ENCODE data around the gene PARG. TPM values are rescaled to one million over a fixed set of nuclear protein-coding genes. Genes with fewer than 3 reads are reported as not detected.

The PARG gene
- total RNA-seq, 1 experiment from 2014 or later = 42.4 TPM

DNA sequence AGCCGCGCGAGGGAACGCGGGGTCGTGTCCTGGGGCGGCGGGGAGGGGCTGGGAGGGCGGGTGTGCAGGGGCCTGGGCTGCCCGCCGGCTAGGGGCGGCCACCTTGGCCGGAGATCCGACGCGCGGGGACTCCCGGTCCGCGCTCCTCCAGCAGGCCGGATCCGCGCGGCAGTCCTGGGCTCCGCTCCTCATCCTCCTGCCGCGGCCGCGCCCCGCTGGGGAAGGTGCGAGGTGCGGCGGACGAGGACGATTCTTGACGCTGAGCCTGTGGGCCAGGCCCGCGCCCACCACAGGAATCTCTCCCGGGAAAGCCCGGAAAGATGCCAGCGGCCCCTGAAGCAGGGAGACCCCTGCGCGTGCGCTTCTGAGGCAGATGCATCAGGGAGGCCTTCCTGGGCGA, 173.1 kb downstream of the PARG start:
- no peak for TF ChIP-seq EZH2 (IDR thresholded peaks at IDR 0.05; ENCODE audit: borderline replicate concordance, low read depth, low read length, poor library complexity, severe bottlenecking)
- TF ChIP-seq CTCF (conservative IDR thresholded peaks at IDR 0.05; ENCODE audit: low read depth, low read length) = no peak
- no peaks in the 10 kb centered on the region for H3K36me3 ChIP-seq (ENCODE audit: insufficient read depth, low read length, poor library complexity, severe bottlenecking)
- H3K4me3 ChIP-seq (ENCODE audit: low read depth, low read length, poor library complexity, severe bottlenecking) = no peak overlapping the region
- DNase-seq (ENCODE audit: low spot score) = no peak
- no TSS peak for BruUV-seq (replicated peaks)
- CTCF ChIA-PET = no interaction called here
- H3K27ac ChIP-seq (ENCODE audit: low read depth, low read length, poor library complexity, severe bottlenecking) = no peak overlapping the region
- H3K27me3 ChIP-seq (replicated peaks; ENCODE audit: insufficient read depth, low read depth, low read length, poor library complexity) = peaks cover 37% of the 10 kb centered on the region
- POLR2A ChIA-PET (ENCODE audit: low non-redundant PET) = no interaction called here
- H3K4me1 ChIP-seq (ENCODE audit: insufficient read depth, low read length, poor library complexity, severe bottlenecking) = no peaks in the 10 kb centered on the region
- no peaks in the 10 kb centered on the region for H3K9me3 ChIP-seq (ENCODE audit: low read depth, low read length, poor library complexity, severe bottlenecking)
- intact Hi-C loops (cut with micrococcal nuclease; ENCODE audit: unreplicated experiment) = no loop called here

DNA sequence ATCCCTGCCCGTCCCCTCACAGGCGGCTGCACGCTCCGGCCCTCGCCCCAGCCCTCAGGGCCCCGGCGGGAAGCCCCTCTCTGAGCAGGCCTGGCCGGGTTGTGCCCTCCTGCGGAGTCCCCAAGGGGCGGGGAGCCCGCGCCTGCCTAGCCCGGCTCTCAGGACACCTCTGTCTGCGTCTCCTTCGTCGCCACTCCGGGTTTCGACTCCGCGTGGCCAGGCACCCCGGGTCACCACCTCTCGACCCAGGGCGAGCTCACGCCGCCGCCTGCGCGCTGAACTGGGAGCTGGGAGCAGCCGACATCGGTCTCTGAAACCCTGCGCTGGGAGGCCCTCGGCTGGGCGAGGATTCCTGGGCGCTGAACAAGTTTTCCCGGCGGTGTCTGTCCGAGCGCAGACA, 173.5 kb downstream of the PARG start:
- no peak for TF ChIP-seq EZH2 (IDR thresholded peaks at IDR 0.05; ENCODE audit: borderline replicate concordance, low read depth, low read length, poor library complexity, severe bottlenecking)
- no peak for TF ChIP-seq CTCF (conservative IDR thresholded peaks at IDR 0.05; ENCODE audit: low read depth, low read length)
- no peaks in the 10 kb centered on the region for H3K9me3 ChIP-seq (ENCODE audit: low read depth, low read length, poor library complexity, severe bottlenecking)
- intact Hi-C loops (cut with micrococcal nuclease; ENCODE audit: unreplicated experiment) = no loop called here
- POLR2A ChIA-PET (ENCODE audit: low non-redundant PET) = no interaction called here
- CTCF ChIA-PET = no interaction called here
- BruUV-seq (replicated peaks) = no TSS peak
- no peaks in the 10 kb centered on the region for H3K4me1 ChIP-seq (ENCODE audit: insufficient read depth, low read length, poor library complexity, severe bottlenecking)
- no peak for DNase-seq (ENCODE audit: low spot score)
- peaks cover 39% of the 10 kb centered on the region for H3K27me3 ChIP-seq (replicated peaks; ENCODE audit: insufficient read depth, low read depth, low read length, poor library complexity)
- H3K36me3 ChIP-seq (ENCODE audit: insufficient read depth, low read length, poor library complexity, severe bottlenecking) = no peaks in the 10 kb centered on the region
- no peak overlapping the region for H3K27ac ChIP-seq (ENCODE audit: low read depth, low read length, poor library complexity, severe bottlenecking)
- H3K4me3 ChIP-seq (ENCODE audit: low read depth, low read length, poor library complexity, severe bottlenecking) = no peak overlapping the region

Other genes starting within 250 kb of the PARG start
- 1.6 and 2.6 TPM in 2 replicates for gene OGDHL, start 179.7 kb downstream of the PARG start, total RNA-seq (2021)
- 20.6 and 21.5 TPM in 2 replicates for gene TIMM23B, start within 50 bp of the PARG start, total RNA-seq (2021)
- gene AGAP6, start 46.4 kb upstream of the PARG start, total RNA-seq (2021) = 16.7 and 17.7 TPM in 2 replicates
- gene WASHC2A, start 125.9 kb upstream of the PARG start, total RNA-seq (2021) = 33.1 and 33.6 TPM in 2 replicates

All from A673 (cell line).